Right kidney (tissue), 9 donors: ENCODE results near the gene DAPP1.
"Not testable (repeated sequence)": the region's sequence is repeated elsewhere in the genome, so short reads cannot be mapped to it uniquely, and the experiment has no call there.

Experiments
- DNase-seq: peaks from one replicate; pipeline ENCODE4 v3.0.0-alpha.2; 2016
- long read RNA-seq, 8 donors: transcript quantifications; one replicate each; lab custom pipeline, GENCODE V29; 2026

The DAPP1 gene
- long read RNA-seq, donor 1, partial matches to known transcripts: 948 of 1,030 reads
- long read RNA-seq, donor 1, other reads (novel, unspliced or antisense): 82 of 1,030 reads
- long read RNA-seq, donor 2: 0 reads
- long read RNA-seq, donor 3, partial matches to known transcripts: 0 of 1 reads
- long read RNA-seq, donor 3, other reads (novel, unspliced or antisense): 0 of 1 reads
- long read RNA-seq, donor 4: 0 reads
- long read RNA-seq, donor 5: 0 reads
- long read RNA-seq, donor 6: 0 reads
- long read RNA-seq, donor 7: 0 reads
- long read RNA-seq, donor 8: 0 reads

DNA sequence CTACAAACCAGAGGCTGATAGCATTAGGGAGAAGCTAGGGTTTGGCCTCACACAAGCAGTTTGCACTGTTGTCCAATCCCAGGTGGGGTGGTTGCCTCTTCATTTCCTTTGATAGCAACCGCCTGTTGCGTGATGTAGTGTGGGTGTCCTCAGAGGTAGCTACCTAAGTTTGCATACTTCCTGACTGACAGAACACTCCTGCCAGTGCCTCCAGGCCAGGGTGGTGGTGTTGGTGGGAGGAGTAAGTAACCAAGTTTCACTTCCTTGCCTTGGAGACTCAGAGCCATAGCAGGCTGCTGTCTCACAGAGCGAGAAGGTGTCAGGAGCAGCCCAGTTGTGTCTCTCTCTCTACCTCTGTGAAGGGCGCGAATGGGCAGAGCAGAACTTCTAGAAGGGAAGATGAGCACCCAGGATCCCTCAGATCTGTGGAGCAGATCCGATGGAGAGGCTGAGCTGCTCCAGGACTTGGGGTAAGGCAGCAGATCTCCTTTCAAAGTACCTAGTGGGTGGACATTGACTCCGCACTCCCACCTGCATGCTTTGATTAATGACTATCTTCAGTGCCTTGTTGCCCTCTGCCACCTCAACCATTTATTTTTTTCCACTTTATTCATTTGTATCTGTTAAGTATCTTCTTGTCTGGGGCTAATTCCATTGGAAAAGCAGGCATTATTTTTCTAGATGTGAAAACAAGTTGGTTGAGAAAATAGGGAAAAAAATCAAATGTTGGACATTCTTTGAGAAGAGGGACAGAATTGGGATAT lies at the start of gene DAPP1:
DAPP1 (plus strand) TSS at position 283 of the 764 bp plus-strand sequence; CDS start at position 370, 87 bp downstream.
- DNase-seq: no peak

GRCh38 chr4:99770842-99771241 lies 45.8 kb upstream of the DAPP1 start:
- not testable (repeated sequence) for DNase-seq

- DNase-seq: no peak
Measured at GRCh38 chr4:99783940-99784339, 32.7 kb upstream of the DAPP1 start.

- no peak for DNase-seq
Measured at GRCh38 chr4:99784842-99785241, 31.8 kb upstream of the DAPP1 start.

- DNase-seq: no peak
Measured at GRCh38 chr4:99790796-99791617, 25.6 kb upstream of the DAPP1 start.

DNA sequence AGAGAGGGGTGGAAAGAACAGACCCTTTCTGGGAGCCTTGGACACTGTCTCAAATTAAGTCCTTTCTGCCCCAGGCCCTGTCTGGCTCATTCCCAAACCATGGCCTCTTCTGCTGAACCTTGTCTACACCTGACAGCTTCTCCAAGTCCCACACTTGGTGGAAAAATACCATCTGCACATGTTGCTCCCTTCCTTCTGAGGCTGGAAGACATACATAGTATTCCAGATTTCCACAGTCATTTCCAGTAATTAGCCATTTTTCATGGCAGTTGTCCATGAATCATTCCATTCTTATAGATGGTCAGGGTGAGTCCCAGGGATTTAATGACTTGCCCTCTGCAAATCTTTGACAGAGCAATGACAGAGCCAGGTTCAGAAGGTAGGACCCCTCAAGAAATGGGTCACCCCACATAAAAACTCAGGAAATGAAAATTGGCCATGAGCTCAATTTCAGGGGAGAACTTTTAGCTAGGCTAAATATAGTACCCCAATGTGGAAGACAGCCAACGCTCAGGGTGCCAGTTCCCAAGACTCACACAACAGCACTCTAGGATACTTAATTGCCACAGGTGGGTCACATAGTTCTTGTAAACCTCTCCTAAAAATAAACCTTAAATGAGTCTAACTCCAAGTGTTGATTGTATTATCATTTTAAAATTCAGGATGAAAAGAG lies 16.2 kb upstream of the DAPP1 start:
- DNase-seq: no peak

GRCh38 chr4:99801005-99801699 lies 15.5 kb upstream of the DAPP1 start:
- DNase-seq: no peak

DNA sequence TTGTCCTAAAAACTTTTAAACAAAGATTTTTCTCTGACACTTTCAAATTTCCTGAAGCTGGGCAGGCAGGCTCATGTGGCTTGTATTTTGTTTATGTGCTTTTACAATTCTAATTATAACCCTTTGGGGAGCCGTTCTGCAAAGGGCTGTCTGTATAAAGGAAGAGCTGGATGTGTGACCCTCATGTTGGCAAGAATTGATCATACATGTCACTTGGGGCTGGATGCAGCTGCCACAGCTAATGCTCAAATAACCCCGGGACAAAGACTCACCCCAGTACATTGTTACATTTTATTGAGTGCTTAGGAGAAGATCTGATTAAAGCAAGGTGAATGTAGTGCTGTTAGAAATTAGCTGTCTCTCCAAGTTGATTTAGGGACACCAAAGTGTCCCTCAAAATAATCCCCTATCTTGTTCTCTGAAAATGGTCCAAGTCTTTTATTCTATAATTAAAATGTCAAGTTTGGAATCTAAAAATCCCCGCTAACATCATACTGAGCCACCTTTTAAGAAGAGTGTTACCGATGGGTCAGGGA lies 13.0 kb upstream of the DAPP1 start:
- no peak for DNase-seq

DNA sequence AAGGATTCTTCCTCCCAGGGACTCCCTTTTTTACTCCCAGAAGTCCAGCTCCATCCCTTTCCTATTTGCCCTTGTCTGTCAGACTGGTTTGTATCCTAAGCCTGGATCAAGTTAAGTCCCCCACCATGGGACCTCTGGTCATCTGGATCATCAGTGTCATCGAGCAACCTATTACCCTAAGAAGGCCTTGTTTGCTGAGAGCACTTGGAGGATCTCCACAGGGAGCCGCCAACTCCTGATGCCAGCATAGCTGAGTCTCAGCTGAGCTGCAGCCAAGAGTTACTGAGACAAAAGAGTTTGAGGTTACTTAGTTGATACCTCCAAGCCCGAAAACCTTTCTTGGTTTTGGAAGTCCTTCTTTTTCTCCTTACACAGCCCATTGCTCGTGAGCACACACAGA lies 10.1 kb upstream of the DAPP1 start:
- DNase-seq: no peak

DNA sequence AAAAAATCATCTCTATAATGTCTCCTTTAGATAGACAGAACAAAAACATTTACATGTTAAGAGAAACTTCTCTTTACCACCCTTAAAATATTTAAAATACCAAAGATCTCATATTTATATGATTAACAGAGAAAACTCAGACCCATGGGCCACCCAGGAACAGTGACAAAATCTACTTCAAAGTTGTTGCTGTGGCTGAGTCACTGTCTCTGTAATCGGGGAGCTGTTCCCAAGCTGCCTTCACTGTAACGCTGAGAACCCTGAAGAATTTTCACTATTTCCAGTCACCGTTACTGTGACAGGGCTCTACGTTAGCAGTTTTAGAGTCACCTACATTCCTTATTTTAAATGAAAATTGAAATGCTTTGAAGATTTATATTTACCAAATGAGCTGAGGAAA lies 9.0 kb upstream of the DAPP1 start:
- no peak for DNase-seq

DNA sequence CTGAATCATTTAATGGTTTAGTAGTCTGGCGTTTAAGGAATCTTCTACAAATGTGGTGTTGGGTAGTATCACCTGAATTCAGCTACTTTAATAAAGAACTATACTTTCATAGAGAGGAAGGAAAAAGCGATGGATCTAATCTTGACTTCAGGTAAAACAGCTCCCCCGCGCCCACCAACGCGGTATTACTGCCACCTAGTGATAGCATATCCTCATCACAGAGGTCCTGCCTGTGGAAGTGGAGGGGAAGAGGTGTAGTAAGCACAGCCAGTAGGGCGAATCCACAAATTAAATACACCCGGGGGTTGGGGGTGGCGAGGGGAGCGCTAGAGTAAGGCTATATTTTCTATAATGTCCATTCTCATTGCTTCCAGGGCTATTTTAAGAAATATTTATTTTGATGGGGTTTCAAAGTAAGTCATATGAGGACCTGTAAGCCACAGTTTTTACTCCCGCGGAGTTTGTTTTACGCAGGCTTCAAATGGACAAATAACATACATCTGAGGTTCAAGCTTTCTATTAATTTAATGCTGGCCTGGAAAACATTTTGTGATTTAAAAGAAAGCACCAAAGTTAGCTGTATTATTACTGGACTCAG lies 8.3 kb upstream of the DAPP1 start:
- DNase-seq: peak; percentile 26

DNA sequence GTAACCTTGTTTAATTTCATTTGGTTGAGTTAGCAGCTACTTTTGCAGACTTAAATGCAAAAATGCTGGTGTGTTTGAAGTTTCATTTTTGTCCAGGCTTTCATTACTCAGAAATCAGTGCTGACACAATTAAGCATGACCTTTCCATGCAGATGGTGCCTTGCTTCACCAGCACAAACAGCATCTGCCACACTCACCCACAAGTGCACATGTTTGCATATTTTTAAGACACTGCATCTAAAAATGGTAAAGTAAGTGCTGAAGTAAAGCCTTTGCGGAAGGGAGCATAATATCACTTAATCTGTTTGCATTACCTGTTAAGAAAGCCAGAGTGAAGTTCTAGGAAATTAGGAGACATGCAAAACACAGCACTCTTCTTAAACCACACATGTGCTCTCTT lies 7.3 kb upstream of the DAPP1 start:
- no peak for DNase-seq

DNA sequence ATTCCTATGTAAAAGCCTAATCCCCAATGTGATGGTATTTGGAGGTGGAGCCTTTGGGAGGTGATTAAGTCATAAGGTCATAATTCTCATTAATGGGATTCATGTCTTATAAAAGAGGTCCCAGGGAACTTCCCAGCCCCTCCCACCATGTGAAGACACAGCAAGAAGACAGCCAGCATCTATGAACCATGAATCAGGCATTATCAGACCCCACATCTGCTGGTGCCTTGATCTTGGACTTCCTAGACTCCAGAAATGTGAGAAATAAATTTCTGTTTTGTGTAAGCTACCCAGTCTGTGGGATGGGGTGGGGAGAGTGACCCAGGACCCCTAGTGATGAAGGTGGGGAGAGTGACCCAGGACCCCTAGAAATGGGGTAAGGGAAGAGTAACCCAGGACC lies 6.1 kb upstream of the DAPP1 start:
- no peak for DNase-seq

DNA sequence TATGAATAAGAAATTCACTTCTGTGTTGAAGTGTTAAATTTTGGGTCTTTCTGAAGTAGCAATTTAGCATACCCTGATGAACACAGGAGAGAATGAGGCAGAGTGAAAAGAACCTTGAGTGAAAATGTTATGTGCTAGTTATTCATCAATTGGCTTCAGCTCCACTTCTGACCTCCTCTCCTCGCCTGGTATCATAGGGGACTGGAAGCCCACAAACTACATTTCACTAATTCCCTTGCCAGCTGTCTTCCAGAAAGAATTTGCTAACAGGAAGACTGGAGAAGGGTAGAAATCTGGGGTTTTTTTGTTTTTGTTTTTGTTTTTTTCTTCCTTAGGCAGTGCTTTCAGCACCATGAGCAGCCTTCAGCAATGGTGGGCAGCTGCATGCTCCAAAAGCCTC lies 5.5 kb upstream of the DAPP1 start:
- no peak for DNase-seq

DNA sequence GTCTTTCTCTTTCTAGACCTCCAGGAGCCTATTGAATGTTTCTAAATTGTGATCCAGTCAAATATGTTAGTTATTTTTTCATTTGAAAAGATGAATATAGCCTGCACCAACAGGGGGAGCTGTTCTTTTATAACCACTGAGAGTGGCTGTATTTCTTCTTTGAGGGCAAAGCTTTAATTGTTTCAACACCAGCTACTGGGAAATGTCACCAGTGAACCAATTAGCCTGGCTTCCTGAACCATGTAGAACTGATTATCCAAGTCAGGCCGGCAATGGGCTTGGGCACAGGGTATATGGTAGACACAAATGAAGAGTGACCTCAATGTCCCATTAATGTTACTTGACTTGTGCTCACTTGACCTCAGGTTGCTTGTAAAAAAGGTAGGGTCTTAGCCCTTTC lies 4.8 kb upstream of the DAPP1 start:
- DNase-seq: no peak

DNA sequence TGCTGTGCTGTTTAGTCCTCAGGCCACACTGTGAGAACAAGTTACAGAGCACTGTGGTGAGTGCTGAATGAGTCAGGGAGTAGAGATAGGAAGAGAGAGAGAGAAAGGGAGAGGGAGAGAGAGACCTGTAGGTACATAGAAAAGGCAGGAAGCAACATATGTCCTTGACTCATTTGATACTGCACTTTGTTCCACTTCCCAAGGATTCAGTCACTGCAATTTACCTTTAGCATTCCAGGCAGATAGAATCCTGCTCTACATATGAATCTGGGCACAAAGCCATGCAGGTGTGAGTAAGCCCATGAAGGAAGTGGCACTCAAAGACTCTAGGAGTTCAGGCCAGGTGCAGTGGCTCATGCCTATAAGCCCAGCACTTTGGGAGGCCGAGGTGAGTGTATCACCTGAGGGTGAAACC lies 1.0 kb upstream of the DAPP1 start:
- DNase-seq: no peak

GRCh38 chr4:99817309-99817890 lies 773 bp downstream of the DAPP1 start:
- no peak for DNase-seq

GRCh38 chr4:99818661-99819060 lies 2.0 kb downstream of the DAPP1 start:
- DNase-seq: no peak

GRCh38 chr4:99821918-99822503 lies 5.4 kb downstream of the DAPP1 start:
- no peak for DNase-seq

- no peak for DNase-seq
Measured at GRCh38 chr4:99822734-99823133, 6.1 kb downstream of the DAPP1 start.
